ENCODE data around the gene ACVR2B.

ACVR2B gene

GRCh38 chr3:38488949-38489348 is 35.3 kb downstream of the ACVR2B start:
- DNase-seq (ENCODE audit: low read depth in 2 of 2), result no peak

GRCh38 chr3:38489766-38490165 is 36.1 kb downstream of the ACVR2B start:
- no peak for DNase-seq (ENCODE audit: low read depth in 2 of 2)

DNA sequence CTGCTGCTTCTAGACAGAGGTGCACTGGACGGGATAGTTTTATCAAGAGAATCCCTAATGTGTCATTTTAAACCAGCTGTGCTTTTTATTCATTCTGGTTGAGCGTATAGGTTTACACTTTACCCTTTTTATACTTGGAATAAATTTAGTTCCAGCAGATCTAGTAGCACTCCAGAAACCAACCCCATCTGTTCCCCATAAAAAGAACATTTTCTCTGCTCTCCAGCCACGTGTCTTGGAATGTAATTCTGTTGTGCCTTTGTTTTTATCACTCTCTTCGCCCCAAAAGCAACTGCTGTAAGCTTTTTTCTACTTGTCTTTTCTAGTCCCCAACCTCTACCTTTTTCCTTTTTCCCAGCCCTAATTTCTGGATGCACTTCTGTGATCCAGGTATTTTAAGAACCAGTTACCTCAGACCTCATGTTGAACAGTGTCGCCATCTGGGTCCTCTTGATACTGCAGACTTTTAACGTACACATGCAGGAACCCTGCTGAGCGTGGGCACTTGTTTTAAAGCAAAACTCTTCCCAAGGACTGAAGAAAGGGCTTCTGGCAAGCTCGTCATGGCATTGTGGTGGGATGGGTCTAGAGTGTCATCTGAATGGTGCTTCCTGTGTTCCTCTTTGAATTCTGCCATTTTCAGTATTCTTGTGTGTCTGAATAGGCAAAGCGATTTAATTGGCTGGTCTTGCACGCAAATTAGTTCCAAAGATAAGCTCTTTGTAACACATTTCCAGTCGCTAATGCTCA is 36.8 kb downstream of the ACVR2B start:
- no peak for DNase-seq (ENCODE audit: low read depth in 2 of 2)

- DNase-seq (ENCODE audit: low read depth in 2 of 2), result no peak
These were observed 37.5 kb downstream of the ACVR2B start for GRCh38 chr3:38491215-38491614.

DNA sequence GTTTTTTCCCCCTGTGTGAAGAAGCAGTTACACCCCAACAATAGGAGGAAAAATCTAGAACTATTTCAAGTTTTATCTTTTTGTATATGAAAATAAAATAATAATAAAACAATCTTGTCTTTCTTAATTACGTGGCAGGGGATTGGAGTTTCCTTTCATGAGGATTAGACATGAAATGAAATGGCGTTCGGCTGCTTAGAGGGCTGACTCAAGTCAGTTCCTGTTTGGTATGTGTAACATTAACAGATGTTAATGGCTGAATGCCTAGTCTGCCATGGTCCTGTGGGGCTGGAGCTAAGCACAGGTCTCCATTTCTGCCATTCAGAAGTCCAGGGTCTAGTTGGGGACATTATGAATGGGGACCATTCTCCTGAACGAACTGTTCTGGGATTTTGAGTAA is 39.3 kb downstream of the ACVR2B start:
- no peak for DNase-seq (ENCODE audit: low read depth in 2 of 2)

DNA sequence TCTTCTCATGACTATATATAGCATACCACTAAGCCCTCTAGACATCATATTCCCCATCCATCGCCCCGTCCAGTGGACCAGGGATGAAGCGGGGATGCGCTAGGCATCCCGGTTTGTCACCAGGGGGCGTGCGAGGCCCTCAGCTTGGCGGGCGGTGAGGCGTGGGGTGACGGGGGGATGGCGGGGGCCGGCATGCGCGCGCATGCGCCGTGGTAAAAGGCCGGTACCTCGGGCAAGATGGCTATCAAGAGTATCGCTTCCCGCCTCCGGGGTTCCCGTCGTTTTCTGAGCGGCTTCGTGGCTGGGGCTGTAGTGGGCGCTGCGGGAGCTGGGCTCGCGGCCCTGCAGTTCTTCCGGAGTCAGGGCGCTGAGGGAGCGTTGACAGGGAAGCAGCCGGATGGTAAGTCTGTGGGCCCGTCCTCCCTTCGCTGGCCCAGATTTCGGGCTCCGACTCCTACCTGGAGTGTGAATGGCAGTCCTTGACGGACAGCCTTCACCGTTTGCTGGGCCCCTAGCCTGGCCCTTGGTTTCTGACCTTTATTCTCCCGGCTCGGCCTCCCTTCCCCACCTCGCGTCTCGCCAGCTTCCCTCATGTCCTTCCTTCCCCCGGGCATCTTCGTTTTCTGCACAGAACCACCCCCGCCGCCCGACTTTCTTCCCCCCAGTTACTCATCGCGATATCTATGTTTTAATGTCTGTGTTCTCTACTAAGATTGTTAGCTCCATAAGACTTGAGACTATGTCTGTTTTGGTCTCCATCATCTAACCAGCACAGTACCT is 42.6 kb downstream of the ACVR2B start, which contains the start of gene EXOG:
EXOG (plus strand) TSS at position 210 of the 780 bp plus-strand sequence; CDS start at position 238, 28 bp downstream.
- DNase-seq (ENCODE audit: low read depth in 2 of 2), result peak; percentile 95 to 97

- DNase-seq (ENCODE audit: low read depth in 2 of 2), result no peak
These were observed 43.3 kb downstream of the ACVR2B start for GRCh38 chr3:38497031-38497430.

GRCh38 chr3:38500688-38501417 is 47.2 kb downstream of the ACVR2B start:
- no peak for DNase-seq (ENCODE audit: low read depth in 2 of 2)

DNA sequence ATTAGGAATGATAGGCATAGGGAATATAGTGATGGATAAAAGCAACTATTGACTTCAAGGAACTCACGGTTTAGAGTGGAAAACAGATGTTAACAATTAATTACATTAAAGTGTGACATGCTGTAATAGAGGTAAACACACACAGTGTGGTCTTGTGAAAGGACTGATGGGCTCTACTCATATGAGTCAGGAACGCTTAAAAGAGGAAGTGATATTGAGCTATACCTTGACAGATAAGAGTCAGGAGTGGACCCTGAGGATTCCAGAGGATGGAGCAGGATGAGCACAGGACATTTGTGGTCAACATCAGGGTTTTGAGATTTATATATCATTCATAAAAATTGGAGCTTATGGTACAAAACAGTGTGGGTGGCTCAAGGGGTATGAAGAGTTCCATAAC is 53.4 kb downstream of the ACVR2B start:
- no peak for DNase-seq (ENCODE audit: low read depth in 2 of 2)

DNA sequence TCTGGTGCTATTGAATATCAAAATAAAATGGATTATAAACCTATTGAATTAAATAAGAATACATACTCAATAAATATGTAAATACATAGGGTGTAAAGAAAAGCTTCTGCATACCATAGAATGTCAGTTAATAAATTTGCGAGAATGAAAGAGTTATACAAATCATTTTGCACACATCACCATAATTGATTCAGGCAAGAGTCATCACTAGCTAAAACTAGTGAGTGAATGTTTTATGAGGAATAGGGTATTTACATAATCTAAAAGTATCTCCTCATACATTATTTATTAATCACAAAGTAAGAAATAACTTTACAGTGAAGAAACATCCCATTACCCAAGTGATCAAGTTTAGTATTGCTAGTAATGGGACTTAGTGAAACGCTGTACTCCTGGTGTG is 56.0 kb downstream of the ACVR2B start:
- DNase-seq (ENCODE audit: low read depth in 2 of 2), result no peak

- no peak for DNase-seq (ENCODE audit: low read depth in 2 of 2)
These were observed 56.9 kb downstream of the ACVR2B start for GRCh38 chr3:38510631-38511030.

DNA sequence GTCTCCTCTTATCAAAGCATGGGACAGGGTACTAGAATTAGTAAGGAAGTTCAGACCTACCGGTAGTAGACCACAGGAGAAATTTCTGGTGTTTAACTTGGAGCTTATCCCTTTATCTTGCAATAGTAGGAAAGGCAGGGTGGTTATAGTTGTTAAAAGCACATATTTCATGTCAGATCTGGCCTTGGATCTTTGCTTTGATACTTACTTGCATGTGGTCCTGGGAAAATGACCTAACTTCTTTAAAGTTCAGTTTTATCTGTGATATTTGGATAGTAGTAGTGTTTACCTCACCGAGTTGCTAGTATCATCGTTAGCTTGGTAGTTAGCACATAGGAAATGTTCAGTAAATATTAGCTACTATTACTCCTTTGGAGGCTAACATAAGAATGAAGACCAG is 57.9 kb downstream of the ACVR2B start:
- DNase-seq (ENCODE audit: low read depth in 2 of 2), result no peak

GRCh38 chr3:38515367-38515766 is 61.7 kb downstream of the ACVR2B start:
- DNase-seq (ENCODE audit: low read depth in 2 of 2), result no peak

GRCh38 chr3:38516669-38517068 is 63.0 kb downstream of the ACVR2B start:
- DNase-seq (ENCODE audit: low read depth in 2 of 2), result no peak

- DNase-seq (ENCODE audit: low read depth in 2 of 2), result no peak
These were observed 65.3 kb downstream of the ACVR2B start for GRCh38 chr3:38519000-38519399.

- no peak for DNase-seq (ENCODE audit: low read depth in 2 of 2)
These were observed 66.0 kb downstream of the ACVR2B start for GRCh38 chr3:38519651-38520050.

GRCh38 chr3:38521391-38521987 is 67.8 kb downstream of the ACVR2B start:
- peak; percentile 25 to 48 for DNase-seq (ENCODE audit: low read depth in 2 of 2)

- DNase-seq (ENCODE audit: low read depth in 2 of 2), result no peak
These were observed 68.3 kb downstream of the ACVR2B start for GRCh38 chr3:38522002-38522401.

DNA sequence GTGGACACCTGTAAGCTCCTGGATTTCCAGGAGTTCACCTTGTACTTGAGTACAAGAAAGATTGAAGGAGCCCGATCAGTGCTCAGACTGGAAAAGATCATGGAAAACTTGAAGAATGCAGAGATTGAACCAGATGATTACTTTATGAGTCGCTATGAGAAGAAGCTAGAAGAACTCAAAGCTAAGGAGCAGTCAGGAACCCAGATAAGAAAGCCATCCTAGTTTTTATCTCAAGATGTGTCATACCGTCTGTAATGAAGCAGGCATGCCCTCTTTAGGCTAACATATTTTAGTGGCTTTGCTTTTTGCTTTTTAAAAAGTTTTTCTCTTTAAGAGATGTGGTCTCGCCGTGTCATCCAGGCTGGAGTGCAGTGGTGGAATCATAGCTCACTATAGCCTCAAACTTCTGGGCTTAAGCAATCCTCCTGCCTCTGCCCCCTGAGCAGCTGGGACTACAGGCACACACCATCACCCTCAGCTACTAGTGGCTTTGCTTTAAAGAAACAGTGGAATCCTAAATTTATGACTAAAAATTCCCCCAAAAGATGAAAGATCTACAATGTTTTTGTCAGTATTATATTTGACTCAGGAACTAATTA is 70.5 kb downstream of the ACVR2B start:
- DNase-seq (ENCODE audit: low read depth in 2 of 2), result no peak

GRCh38 chr3:38526792-38527191 is 73.1 kb downstream of the ACVR2B start:
- no peak for DNase-seq (ENCODE audit: low read depth in 2 of 2)

DNA sequence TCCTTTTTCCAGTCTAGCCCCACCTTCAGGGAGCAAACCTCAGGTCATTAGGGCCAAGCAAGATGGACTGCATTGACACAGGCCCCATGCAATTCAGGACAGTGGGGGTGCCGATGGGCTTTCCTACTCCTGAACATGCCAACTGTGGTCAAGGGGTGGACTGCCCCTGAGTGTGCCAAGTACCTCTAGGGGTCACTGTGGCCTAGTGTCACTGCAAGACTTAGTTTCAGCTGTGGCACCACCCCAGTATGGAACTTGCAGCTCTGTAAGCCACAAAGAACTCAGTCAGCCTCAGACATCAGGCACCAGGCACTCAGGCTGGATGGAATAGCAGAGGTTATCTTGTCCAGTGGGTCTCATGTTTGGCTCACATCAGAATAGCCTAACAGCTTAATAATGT is 74.8 kb downstream of the ACVR2B start:
- no peak for DNase-seq (ENCODE audit: low read depth in 2 of 2)

- DNase-seq (ENCODE audit: low read depth in 2 of 2), result no peak
These were observed 78.8 kb downstream of the ACVR2B start for GRCh38 chr3:38532529-38532928.

All from stimulated activated CD4-positive, alpha-beta T cell treated with anti-CD3 and anti-CD28 coated beads, Interleukin-1b, Interleukin-23, amount 100 ng/mL, for 4 hours (primary cell).